GM18861 (cell line): ENCODE data around the gene NCOA4.
A peak's percentile ranks its signal among the peaks of the same experiment; 100 is the strongest.
"Not testable (repeated sequence)": the region's sequence is repeated elsewhere in the genome, so short reads cannot be mapped to it uniquely, and the experiment has no call there.

Source experiments
- ATAC-seq: cut with Tn5 transposase; IDR thresholded peaks from one replicate; pipeline ENCODE4 v1.9.1; 2021; ENCODE audit not compliant: unreplicated experiment

NCOA4 gene

GRCh38 chr10:46052791-46053375, 22.5 kb upstream of the NCOA4 start:
- ATAC-seq = no peak

DNA sequence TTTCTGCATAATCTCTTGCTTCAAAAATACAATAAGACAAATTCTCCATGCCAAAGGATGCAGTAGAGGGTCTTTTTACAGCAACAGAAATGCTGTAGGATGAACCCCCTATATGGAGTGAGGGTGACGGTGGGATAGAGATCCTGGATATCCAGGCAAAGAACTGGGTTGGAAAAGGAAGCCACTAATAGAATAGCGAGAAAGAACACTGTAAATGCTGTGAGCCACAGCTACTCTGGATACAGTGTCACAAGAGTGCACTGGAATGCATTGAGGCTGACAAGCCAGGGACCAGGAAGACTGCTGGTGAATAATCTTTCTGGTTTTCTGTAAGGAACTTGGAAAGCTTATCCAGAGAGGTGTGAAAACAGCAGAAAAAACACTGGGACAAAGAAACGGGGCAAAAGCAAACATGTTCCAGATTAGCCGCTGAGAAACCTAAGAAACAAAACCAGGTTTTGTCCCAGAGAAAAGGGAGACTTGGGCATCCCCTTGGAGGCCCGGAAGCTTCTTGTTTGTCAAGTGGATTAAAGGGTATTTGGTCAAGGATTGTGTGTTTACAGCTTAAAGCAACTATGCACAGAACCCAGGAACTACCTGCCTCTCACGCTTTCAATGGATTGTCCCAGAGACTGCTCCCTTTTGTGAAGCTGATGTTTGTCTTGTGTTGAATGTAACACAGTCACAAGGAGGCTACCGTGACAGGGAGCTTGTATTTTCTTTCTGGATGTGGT, 21.8 kb upstream of the NCOA4 start:
- no peak for ATAC-seq

- ATAC-seq = no peak
Measured at GRCh38 chr10:46050941-46051623, 20.7 kb upstream of the NCOA4 start.

DNA sequence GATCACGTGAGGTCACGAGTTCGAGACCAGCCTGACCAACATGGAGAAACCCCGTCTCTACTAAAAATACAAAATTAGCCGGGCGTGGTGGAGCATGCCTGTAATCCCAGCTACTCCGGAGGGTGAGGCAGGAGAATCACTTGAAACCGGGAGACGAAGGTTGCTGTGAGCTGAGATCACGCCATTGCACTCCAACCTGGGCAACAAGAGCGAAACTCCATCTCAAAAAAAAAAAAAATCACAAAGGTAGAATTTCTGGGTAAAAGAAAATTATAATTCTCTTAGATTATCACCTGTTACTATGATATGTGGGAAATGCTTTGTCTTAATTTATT, 19.0 kb upstream of the NCOA4 start:
- ATAC-seq = not testable (repeated sequence)

GRCh38 chr10:46048152-46048551, 17.7 kb upstream of the NCOA4 start:
- ATAC-seq = no peak

GRCh38 chr10:46046261-46046660, 15.8 kb upstream of the NCOA4 start, which contains the start of gene MSMB:
TSS of gene MSMB (minus strand) at chr10:46046269. CDS start at chr10:46046237, 32 bp downstream.
- no peak for ATAC-seq

- ATAC-seq = no peak
Measured at GRCh38 chr10:46042527-46042926, 12.1 kb upstream of the NCOA4 start.

GRCh38 chr10:46040004-46040403, 9.6 kb upstream of the NCOA4 start:
- no peak for ATAC-seq

DNA sequence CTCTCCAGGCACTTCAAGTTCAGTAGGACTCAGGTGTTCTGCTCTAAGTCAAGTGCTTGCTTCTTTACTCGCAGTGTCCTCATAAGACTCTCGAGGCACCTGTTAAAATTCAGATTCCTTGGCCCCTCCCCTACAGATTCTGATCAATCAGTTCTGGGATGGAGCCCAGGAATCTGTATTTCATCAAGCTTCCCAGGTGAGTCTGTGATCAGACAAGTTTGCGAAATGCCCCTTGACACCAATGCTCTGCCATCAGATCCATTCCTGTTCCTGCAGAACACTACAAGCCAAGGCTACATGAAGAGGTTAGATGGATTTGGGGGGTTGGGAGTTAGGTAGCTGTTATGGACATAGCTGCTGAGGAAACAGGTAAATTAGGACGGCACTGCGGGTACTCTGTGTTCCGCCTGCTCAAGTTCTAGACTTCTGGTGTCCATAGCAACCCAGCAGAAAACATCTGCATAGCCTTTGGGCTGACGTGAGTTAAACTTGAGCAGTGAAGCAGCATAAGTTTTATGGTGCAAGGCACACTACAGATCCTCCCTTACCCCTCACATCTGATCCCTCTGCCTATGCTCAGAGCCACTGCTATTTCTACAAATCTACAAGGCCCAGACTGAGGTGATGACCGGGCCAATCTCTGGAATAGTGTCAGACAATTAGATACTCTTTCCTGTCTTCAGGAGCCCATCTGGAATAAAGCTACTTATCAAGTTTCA, 6.8 kb upstream of the NCOA4 start:
- ATAC-seq = no peak

- ATAC-seq = no peak
Measured at GRCh38 chr10:46035923-46036849, 5.8 kb upstream of the NCOA4 start.

DNA sequence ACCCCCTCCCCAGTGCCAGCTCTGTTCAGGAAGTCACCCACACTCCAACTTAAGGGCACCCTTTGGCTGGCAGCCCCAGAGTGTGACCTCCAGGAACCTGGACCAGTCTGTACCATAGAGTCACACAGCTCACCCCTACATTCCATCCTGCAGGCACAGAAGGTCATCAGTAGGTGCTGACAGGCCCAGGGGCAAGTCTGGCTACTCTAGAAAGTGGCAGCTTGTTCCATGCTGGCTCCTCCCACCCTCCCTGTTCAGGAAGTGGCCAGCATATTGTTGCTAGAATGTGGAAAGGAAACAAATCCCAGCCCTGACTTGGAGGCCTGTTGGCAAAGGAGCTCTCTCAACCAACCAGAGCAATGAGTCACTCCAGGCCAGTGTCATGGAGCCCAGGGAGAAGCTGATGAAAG, 3.2 kb upstream of the NCOA4 start:
- ATAC-seq = no peak

DNA sequence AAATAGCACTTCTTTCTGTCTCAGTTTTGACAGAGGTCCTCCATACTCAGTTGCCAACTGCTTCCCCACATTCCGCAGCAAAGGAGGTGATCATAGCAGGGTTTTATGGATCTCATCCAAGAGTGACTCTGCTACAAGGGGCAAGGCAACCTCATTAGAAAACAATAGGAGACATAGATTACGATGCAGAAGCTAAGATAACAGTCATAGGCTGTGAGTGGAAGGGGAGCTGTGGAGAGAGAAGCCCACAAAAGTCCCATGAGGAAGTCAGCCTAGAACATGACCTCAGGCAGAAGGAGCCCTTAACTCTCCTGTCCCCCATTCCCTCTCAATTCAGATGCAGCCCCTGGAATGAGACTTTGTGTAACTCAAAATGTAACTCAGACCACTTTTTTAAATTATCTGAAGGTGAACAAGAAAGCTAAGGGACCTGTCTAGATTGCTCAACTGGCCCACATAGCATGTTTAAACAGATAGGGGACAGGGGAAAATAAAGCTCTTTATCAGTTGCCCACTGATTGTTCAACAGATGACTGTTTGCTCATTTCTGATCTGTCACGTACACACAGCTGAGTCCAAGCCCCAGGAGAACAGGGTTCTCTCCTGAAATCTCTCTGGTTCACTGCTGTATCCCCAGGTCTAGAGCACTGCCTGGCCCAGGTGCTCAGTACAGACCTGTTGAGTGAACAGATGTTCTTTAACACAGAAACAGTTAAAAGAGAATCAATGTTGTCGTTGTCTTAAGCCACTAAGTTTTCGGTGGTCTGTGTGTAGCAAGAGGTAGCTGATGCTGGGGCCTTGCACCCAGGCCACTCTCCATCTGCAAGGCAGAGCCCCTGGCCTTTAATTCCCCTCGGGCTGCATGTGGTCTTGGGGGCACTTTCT, 1.5 kb upstream of the NCOA4 start:
- no peak for ATAC-seq

DNA sequence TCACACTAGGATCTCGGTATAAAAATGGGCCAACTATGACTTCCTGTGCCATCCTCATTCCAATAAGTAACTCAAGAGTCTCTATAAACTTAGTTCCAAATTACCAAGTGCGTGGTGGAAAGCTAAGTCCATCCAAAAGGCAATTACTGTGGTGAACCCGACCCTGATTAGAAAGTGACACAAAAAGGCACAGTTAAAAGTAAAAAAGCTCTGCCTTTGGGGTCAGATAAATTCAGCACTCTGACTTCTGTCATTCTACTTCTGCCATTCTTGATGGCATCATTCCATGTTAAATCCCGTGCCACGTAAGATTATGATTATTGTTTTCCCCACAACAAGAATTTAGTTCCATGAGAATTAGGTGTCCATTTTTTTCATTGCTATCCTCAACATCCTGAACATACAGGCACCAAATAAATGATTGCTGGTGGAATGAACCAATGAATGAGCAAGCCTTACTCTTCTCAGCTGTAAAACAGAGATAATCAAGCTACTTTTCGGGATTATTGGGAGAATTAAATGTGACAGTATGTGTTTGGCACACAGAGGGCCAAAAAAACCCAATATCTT, 877 bp downstream of the NCOA4 start:
- no peak for ATAC-seq

GRCh38 chr10:46028584-46029460, 1.6 kb downstream of the NCOA4 start:
- peak; percentile 59 for ATAC-seq

DNA sequence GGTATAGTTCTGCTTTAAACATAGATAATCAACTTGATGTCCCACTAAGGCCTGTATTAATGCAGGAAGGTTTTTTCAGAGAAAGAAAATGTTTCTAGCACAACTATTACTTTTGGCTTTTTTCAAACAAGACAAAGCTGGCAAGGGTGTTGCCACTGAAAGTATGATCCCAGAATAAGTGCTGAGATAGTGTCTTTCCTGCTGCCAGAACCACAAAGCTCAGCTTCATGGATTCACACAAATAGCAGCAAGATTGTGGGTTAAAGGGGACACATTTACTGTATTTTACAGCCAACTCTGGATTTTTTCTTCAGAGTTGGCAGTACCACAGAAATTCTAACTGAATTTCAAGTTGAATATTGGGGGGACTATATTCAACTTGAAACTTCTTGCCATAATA, 4.3 kb downstream of the NCOA4 start:
- ATAC-seq = no peak

GRCh38 chr10:46025406-46025805, 5.0 kb downstream of the NCOA4 start:
- no peak for ATAC-seq

DNA sequence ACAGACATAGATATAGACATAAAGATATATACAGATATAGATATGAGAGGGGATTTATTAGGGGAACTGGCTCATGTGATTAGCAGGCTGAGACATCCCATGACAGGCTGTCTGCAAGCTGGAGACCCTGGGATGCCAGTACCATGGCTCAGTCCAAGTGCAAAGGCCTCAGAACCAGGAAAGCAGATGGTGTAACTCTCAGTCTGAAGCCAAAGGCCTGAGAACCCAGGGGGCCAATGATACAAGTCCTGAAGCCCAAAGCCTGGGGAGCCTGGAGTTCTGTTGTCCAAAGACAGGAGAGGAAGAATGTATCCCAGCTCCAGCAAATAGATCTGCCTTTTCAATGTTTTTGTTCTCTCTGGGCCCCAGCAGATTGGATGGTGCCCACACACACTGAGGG, 5.5 kb downstream of the NCOA4 start:
- ATAC-seq = no peak

GRCh38 chr10:46022978-46023702, 7.3 kb downstream of the NCOA4 start:
- peak; percentile 81 for ATAC-seq
